Breast epithelium (tissue), 3 donors: ENCODE measurements around the gene RPP25.

Experiments used
- POLR2A ChIP-seq: fragments of 450-650 bp; IDR thresholded peaks from one replicate; pipeline ENCODE4 v1.6.1; 2016; ENCODE audit warnings: antibody characterized with exemption, mild to moderate bottlenecking, moderate library complexity
- POLR2AphosphoS5 ChIP-seq, 3 donors: sonication (generic); formaldehyde crosslinking; IDR thresholded peaks; one replicate each; pipeline ENCODE4 v1.6.1; 2017; ENCODE audit warnings: antibody characterized with exemption in 3 of 3
- TF ChIP-seq, protein P1 (sequence below), 3 donors: fragments of 450-650 bp; IDR thresholded peaks; one replicate each; pipeline ENCODE4 v1.5.1; 2016 to 2017; ENCODE audit warnings: antibody characterized with exemption in 3 of 3, mild to moderate bottlenecking in 3 of 3, moderate library complexity in 3 of 3

DNA sequence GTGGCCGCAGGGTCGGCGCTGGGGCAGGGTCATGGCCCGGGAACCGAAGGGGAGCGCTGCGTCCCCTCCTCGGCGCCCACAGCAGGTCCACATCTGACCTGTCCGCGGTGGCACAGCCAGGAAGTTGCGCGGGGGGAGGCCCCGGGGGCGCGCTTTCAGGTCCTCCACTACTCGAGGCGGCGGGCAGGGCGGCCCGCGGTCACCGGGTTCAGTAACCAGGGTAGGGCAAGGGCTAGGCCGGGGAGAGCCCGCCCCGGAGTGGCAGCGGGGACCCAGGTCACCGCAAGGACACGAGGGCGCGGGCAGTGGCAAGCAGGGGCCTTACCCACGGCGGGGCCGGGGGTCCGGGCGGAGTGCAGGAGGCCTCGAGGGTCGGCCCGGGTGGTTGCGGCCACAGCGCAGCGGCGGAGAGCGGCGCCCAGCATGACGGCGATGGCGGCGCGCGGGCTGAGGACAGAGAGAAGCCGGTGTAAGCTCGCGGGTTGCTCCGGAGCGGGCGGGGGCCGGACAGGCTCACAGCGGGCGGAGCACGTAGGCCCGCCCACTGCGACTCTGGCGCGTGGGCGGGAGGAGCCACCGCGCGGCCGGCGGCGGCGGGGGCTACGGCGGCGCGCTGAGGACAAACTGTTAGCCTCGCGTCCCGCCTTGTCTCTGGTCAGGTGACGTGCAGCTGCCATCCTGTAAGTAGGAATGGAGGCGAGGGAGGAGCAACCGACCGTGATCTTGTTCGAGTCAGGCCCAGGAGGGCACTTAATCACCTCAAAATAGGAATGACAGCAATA, 18.8 kb downstream of the RPP25 start, which contains the start of gene COX5A:
- TF ChIP-seq POLR2A (no peak), POLR2AphosphoS5 (IDR thresholded peaks at IDR 0.05) (peak; percentile 62 to 75 (median 73))
- TF ChIP-seq, protein P1, sequence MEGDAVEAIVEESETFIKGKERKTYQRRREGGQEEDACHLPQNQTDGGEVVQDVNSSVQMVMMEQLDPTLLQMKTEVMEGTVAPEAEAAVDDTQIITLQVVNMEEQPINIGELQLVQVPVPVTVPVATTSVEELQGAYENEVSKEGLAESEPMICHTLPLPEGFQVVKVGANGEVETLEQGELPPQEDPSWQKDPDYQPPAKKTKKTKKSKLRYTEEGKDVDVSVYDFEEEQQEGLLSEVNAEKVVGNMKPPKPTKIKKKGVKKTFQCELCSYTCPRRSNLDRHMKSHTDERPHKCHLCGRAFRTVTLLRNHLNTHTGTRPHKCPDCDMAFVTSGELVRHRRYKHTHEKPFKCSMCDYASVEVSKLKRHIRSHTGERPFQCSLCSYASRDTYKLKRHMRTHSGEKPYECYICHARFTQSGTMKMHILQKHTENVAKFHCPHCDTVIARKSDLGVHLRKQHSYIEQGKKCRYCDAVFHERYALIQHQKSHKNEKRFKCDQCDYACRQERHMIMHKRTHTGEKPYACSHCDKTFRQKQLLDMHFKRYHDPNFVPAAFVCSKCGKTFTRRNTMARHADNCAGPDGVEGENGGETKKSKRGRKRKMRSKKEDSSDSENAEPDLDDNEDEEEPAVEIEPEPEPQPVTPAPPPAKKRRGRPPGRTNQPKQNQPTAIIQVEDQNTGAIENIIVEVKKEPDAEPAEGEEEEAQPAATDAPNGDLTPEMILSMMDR (IDR thresholded peaks at IDR 0.05), result peak in 1 of 3 donors; percentile 14
